ENCODE measurements around the gene ARID1B.

GRCh38 chr6:157064502-157064901 is 287.3 kb downstream of the ARID1B start:
- TF ChIP-seq, protein P1, sequence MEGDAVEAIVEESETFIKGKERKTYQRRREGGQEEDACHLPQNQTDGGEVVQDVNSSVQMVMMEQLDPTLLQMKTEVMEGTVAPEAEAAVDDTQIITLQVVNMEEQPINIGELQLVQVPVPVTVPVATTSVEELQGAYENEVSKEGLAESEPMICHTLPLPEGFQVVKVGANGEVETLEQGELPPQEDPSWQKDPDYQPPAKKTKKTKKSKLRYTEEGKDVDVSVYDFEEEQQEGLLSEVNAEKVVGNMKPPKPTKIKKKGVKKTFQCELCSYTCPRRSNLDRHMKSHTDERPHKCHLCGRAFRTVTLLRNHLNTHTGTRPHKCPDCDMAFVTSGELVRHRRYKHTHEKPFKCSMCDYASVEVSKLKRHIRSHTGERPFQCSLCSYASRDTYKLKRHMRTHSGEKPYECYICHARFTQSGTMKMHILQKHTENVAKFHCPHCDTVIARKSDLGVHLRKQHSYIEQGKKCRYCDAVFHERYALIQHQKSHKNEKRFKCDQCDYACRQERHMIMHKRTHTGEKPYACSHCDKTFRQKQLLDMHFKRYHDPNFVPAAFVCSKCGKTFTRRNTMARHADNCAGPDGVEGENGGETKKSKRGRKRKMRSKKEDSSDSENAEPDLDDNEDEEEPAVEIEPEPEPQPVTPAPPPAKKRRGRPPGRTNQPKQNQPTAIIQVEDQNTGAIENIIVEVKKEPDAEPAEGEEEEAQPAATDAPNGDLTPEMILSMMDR (IDR thresholded peaks at IDR 0.05; ENCODE audit: borderline replicate concordance, extremely low read depth, low read length, poor library complexity, severe bottlenecking): no peak
- no peak for TF ChIP-seq EZH2 (IDR thresholded peaks at IDR 0.05; ENCODE audit: borderline replicate concordance, low read depth, low read length, severe bottlenecking)

All from DND-41 (cell line).